MM.1S (cell line): Measurements from ENCODE around the gene MAGEB6B.
"Not testable (repeated sequence)": the region's sequence is repeated elsewhere in the genome, so short reads cannot be mapped to it uniquely, and the experiment has no call there.

Source experiments
- EZH2phosphoT487 ChIP-seq: fragments of 300-600 bp; sonication (generic); IDR thresholded peaks from 2 replicates; pipeline ENCODE4 v1.6.1; 2018; ENCODE audit warnings: antibody characterized with exemption, low read length
- TF ChIP-seq, protein P1 (sequence below): fragments of 300-600 bp; sonication (generic); IDR thresholded peaks from 2 replicates; pipeline ENCODE4 v1.5.1; 2016; ENCODE audit warnings: antibody characterized with exemption, low read length, mixed read lengths

DNA sequence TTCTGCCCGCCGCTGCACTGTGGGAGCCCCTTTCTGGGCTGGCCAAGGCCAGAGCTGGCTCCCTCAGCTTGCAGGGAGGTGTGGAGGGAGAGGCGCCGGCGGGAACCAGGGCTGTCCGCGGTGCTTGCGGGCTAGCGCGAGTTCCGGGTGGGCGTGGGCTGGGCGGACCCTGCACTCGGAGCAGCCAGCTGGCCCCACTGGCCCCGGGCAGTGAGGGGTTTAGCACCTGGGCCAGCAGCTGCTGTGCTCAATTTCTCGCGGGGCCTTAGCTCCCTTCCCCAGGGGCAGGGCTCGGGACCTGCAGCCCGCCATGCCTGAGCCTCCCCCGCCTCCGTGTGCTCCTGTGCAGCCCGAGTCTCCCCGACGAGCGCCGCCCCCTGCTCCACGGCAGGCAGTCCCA, 44.3 kb downstream of the MAGEB6B start:
- TF ChIP-seq, protein P1, sequence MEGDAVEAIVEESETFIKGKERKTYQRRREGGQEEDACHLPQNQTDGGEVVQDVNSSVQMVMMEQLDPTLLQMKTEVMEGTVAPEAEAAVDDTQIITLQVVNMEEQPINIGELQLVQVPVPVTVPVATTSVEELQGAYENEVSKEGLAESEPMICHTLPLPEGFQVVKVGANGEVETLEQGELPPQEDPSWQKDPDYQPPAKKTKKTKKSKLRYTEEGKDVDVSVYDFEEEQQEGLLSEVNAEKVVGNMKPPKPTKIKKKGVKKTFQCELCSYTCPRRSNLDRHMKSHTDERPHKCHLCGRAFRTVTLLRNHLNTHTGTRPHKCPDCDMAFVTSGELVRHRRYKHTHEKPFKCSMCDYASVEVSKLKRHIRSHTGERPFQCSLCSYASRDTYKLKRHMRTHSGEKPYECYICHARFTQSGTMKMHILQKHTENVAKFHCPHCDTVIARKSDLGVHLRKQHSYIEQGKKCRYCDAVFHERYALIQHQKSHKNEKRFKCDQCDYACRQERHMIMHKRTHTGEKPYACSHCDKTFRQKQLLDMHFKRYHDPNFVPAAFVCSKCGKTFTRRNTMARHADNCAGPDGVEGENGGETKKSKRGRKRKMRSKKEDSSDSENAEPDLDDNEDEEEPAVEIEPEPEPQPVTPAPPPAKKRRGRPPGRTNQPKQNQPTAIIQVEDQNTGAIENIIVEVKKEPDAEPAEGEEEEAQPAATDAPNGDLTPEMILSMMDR, result not testable (repeated sequence)
- not testable (repeated sequence) for TF ChIP-seq EZH2phosphoT487
